Neural cell (in vitro differentiated cells): ENCODE results near the gene SLC27A4. TPM values are rescaled to one million over a fixed set of nuclear protein-coding genes. Genes with fewer than 3 reads are reported as not detected.

Experiments
- H2AFZ ChIP-seq: fragments of 200-600, 300-800 bp; sonication (generic), shearing (Covaris generic); 2 replicates; pipeline ENCODE4 v1.6.0; 2014; ENCODE audit warnings: low read depth, mild to moderate bottlenecking, antibody characterized with exemption, low read length, moderate library complexity
- H3F3A ChIP-seq: fragments of 200-600 bp; shearing (Covaris generic); 2 replicates; pipeline ENCODE4 v1.6.1; 2016; ENCODE audit warnings: mild to moderate bottlenecking, moderate library complexity, mixed read lengths, antibody characterized with exemption, low read length; ENCODE audit not compliant: insufficient read depth, poor library complexity, severe bottlenecking
- H3K27ac ChIP-seq: fragments of 200-600, 300-800 bp; sonication (generic), shearing (Covaris generic); 2 replicates; pipeline ENCODE4 v1.5.1; 2014; ENCODE audit warnings: mild to moderate bottlenecking, low read length, moderate library complexity
- H3K27me3 ChIP-seq: fragments of 300-800, 200-600 bp; sonication (generic), shearing (Covaris generic); 2 replicates; pipeline ENCODE4 v1.6.0; 2014; ENCODE audit warnings: mild to moderate bottlenecking, low read depth, low read length, moderate library complexity; ENCODE audit not compliant: insufficient read depth
- H3K36me3 ChIP-seq: fragments of 300-800, 200-600 bp; sonication (generic), shearing (Covaris generic); 2 replicates; pipeline ENCODE4 v1.5.1; 2014; ENCODE audit warnings: mild to moderate bottlenecking, antibody characterized with exemption, low read length, moderate library complexity; ENCODE audit not compliant: insufficient read depth
- H3K4me2 ChIP-seq: fragments of 300-800, 200-600 bp; sonication (generic), shearing (Covaris generic); 2 replicates; pipeline ENCODE4 v1.6.0; 2014; ENCODE audit warnings: mild to moderate bottlenecking, low read length
- H3K4me3 ChIP-seq: fragments of 300-800, 200-600 bp; sonication (generic), shearing (Covaris generic); 2 replicates; pipeline ENCODE4 v1.5.1; 2014; ENCODE audit warnings: mild to moderate bottlenecking, low read length, moderate library complexity
- H3K79me2 ChIP-seq: fragments of 200-600 bp; shearing (Covaris generic); replicated peaks from 2 replicates; pipeline ENCODE4 v1.6.0; 2014; ENCODE audit warnings: mild to moderate bottlenecking, low read length, moderate library complexity; ENCODE audit not compliant: insufficient read depth
- H3K9ac ChIP-seq: fragments of 300-800, 200-600 bp; sonication (generic), shearing (Covaris generic); 2 replicates; pipeline ENCODE4 v1.6.1; 2016; ENCODE audit warnings: mild to moderate bottlenecking, low read length, mixed read lengths
- H3K9me2 ChIP-seq: fragments of 200-600 bp; shearing (Covaris generic); 2 replicates; pipeline ENCODE4 v1.6.1; 2016; ENCODE audit warnings: mild to moderate bottlenecking, low read length, mixed read lengths; ENCODE audit not compliant: insufficient read depth
- H3K9me3 ChIP-seq: fragments of 200-600, 300-800 bp; sonication (generic), shearing (Covaris generic); 2 replicates; pipeline ENCODE4 v1.6.1; 2016; ENCODE audit warnings: mild to moderate bottlenecking, mixed run types, low read length, moderate library complexity, mixed read lengths
- H4K20me1 ChIP-seq: fragments of 200-600 bp; shearing (Covaris generic); 2 replicates; pipeline ENCODE4 v1.6.1; 2016; ENCODE audit warnings: mild to moderate bottlenecking, mixed run types; ENCODE audit not compliant: insufficient read depth
- CTCF ChIP-seq: fragments of 450-650 bp; IDR thresholded peaks from 2 replicates; pipeline ENCODE4 v1.5.1; 2014; ENCODE audit warnings: antibody characterized with exemption, mild to moderate bottlenecking, moderate library complexity; ENCODE audit not compliant: poor library complexity, severe bottlenecking
- EP300 ChIP-seq: fragments of 450-650 bp; conservative IDR thresholded peaks from 2 replicates; pipeline ENCODE4 v1.6.1; 2014; ENCODE audit warnings: antibody characterized with exemption, mild to moderate bottlenecking, moderate library complexity; ENCODE audit not compliant: poor library complexity, severe bottlenecking
- EZH2 ChIP-seq: fragments of 200-600, 300-800 bp; shearing (Covaris generic), sonication (generic); IDR thresholded peaks from 2 replicates; pipeline ENCODE4 v1.6.1; 2014; ENCODE audit warnings: antibody characterized with exemption, low read length, borderline replicate concordance, mild to moderate bottlenecking; ENCODE audit not compliant: insufficient read depth, poor library complexity, severe bottlenecking
- MXI1 ChIP-seq: fragments of 450-650 bp; conservative IDR thresholded peaks from 2 replicates; pipeline ENCODE4 v1.6.1; 2014; ENCODE audit warnings: antibody characterized with exemption, mild to moderate bottlenecking; ENCODE audit not compliant: poor library complexity, severe bottlenecking
- POLR2AphosphoS5 ChIP-seq: IDR thresholded peaks from 2 replicates; pipeline ENCODE4 v1.6.1; 2012
- RAD21 ChIP-seq: fragments of 450-650 bp; conservative IDR thresholded peaks from 2 replicates; pipeline ENCODE4 v1.6.1; 2014; ENCODE audit warnings: antibody characterized with exemption, mild to moderate bottlenecking, moderate library complexity
- REST ChIP-seq: IDR thresholded peaks from 2 replicates; pipeline ENCODE4 v1.6.1; 2012; ENCODE audit warnings: borderline replicate concordance
- SMC3 ChIP-seq: fragments of 450-650 bp; conservative IDR thresholded peaks from 2 replicates; pipeline ENCODE4 v1.6.1; 2014; ENCODE audit warnings: antibody characterized with exemption, mild to moderate bottlenecking, moderate library complexity; ENCODE audit not compliant: poor library complexity
- TAF1 ChIP-seq: IDR thresholded peaks from 2 replicates; pipeline ENCODE4 v1.6.1; 2012; ENCODE audit warnings: low read depth
- polyA plus RNA-seq: library from polyadenylated mRNA; depleted of rRNA; stranded (reverse); fragments of >200 nt; gene quantifications from 2 replicates; pipeline ENCODE4 v1.2.3, GENCODE V29; 2014

The SLC27A4 gene
- polyA plus RNA-seq, 1 donor from 2014 or later = 31.6 TPM

- H3K9me2 ChIP-seq = no peaks in the 10 kb centered on the region
- no peaks in the 10 kb centered on the region for H3K27me3 ChIP-seq
- H4K20me1 ChIP-seq = no peaks in the 10 kb centered on the region
- no peaks in the 10 kb centered on the region for H3K36me3 ChIP-seq
- H2AFZ ChIP-seq = no peak overlapping the region
- no peak overlapping the region for H3K27ac ChIP-seq
- no peaks in the 10 kb centered on the region for H3F3A ChIP-seq
- H3K4me3 ChIP-seq = no peak overlapping the region
- no peak overlapping the region for H3K9ac ChIP-seq
- TF ChIP-seq POLR2AphosphoS5 = no peak
- no peak for TF ChIP-seq TAF1
- TF ChIP-seq RAD21 = no peak
- no peak for TF ChIP-seq MXI1
- no peak for TF ChIP-seq EP300
- TF ChIP-seq REST = no peak
- TF ChIP-seq CTCF = no peak
- TF ChIP-seq EZH2 = no peak
- no peak for TF ChIP-seq SMC3
- no peaks in the 10 kb centered on the region for H3K79me2 ChIP-seq
- no peak overlapping the region for H3K4me2 ChIP-seq
- no peaks in the 10 kb centered on the region for H3K9me3 ChIP-seq
These were observed 44.6 kb downstream of the SLC27A4 start for GRCh38 chr9:128384801-128385495.

GRCh38 chr9:128385496-128386460 is 45.5 kb downstream of the SLC27A4 start:
- no peak overlapping the region for H3K4me2 ChIP-seq
- peaks cover 7% of the 10 kb centered on the region for H3K27me3 ChIP-seq
- no peaks in the 10 kb centered on the region for H3K9me3 ChIP-seq
- no peaks in the 10 kb centered on the region for H3K36me3 ChIP-seq
- H4K20me1 ChIP-seq = no peaks in the 10 kb centered on the region
- H3F3A ChIP-seq = no peaks in the 10 kb centered on the region
- H2AFZ ChIP-seq = no peak overlapping the region
- H3K27ac ChIP-seq = no peak overlapping the region
- H3K9ac ChIP-seq = no peak overlapping the region
- H3K9me2 ChIP-seq = no peaks in the 10 kb centered on the region
- TF ChIP-seq RAD21 (no peak), CTCF (no peak), SMC3 (no peak), EP300 (no peak)
- H3K79me2 ChIP-seq = no peaks in the 10 kb centered on the region
- H3K4me3 ChIP-seq = no peak overlapping the region
